Activated CD8-positive, alpha-beta memory T cell treated with anti-CD3 and anti-CD28 coated beads for 36 hours (primary cell): ENCODE data around the gene C1QTNF9B. TPM values are rescaled to one million over a fixed set of nuclear protein-coding genes. Genes with fewer than 3 reads are reported as not detected.
"Not testable (repeated sequence)": the region's sequence is repeated elsewhere in the genome, so short reads cannot be mapped to it uniquely, and the experiment has no call there.

Source experiments
- CTCF ChIA-PET: fragments of 350-600 bp; sonication (Branson Sonifier 250); formaldehyde crosslinking; loops from one replicate; lab custom pipeline; 2021; ENCODE audit warnings: antibody characterized with exemption; lab: Charles Lee
- POLR2A ChIA-PET: fragments of 350-600 bp; sonication (Branson Sonifier 250); formaldehyde crosslinking; loops from one replicate; lab custom pipeline; 2021; ENCODE audit warnings: antibody characterized with exemption; lab: Charles Lee
- total RNA-seq, 2 experiments: library from RNA; stranded (reverse); gene quantifications; one replicate each; pipeline ENCODE4 v1.2.3, GENCODE V29; 2021

The C1QTNF9B gene
- total RNA-seq, 2 experiments from 2014 or later: not detected

GRCh38 chr13:23901365-23901764 lies 4.1 kb upstream of the C1QTNF9B start:
- ChIA-PET CTCF (interaction anchor here (1.2 kb wide), 1 partner anchor 78 kb away, joined by 4 read pairs; no protein-coding TSS in a partner anchor), POLR2A (interaction anchor here (0.7 kb wide), 1 partner anchor 279 kb away, joined by 5 read pairs; no protein-coding TSS in a partner anchor)

GRCh38 chr13:23899555-23899954 lies 2.3 kb upstream of the C1QTNF9B start:
- ChIA-PET CTCF (interaction anchor here (1.0 to 1.2 kb wide), 2 partner anchors 17 to 19 kb away, joined by 3 read pairs; no protein-coding TSS in a partner anchor), POLR2A (no interaction called here)

DNA sequence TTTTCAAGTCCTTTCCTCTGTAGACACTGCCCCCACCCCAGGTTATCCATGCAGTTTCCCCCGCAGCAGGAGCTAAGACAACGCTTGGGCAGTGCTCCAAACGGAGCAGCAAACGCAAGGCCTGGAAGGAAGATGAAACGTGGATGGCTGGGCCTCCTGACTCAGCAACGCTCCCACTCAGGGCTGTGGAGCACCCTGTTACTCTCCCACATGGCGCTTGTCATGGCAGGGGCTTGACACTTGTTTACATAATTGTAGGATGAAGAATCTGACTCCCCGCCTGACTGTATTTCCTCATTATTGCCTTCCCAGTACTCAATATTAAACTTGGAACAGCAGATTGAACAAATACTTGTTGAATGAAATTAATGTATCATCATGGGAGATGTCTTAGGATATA lies 799 bp upstream of the C1QTNF9B start:
- ChIA-PET CTCF (no interaction called here), POLR2A (no interaction called here)

DNA sequence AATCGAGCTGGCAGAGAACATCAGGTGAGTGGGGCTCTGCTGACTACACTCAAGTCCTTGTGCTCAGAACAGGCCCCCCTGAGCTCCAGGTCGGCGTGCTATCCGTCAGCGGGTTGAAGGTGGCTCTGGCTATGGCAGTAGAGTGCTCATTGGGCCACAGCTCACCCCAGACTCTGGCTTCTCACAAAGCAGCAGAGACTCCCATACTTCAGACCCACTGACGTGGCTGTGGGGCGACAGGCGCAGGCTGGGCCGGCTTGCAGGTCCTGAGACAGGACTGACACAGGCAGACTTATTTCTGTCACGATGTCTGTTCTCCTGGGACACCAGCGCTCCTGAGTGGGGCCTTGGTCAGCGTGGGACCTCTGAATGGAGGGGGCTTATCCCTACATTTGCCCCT lies 2.6 kb downstream of the C1QTNF9B start:
- POLR2A ChIA-PET, CTCF ChIA-PET: not testable (repeated sequence)

DNA sequence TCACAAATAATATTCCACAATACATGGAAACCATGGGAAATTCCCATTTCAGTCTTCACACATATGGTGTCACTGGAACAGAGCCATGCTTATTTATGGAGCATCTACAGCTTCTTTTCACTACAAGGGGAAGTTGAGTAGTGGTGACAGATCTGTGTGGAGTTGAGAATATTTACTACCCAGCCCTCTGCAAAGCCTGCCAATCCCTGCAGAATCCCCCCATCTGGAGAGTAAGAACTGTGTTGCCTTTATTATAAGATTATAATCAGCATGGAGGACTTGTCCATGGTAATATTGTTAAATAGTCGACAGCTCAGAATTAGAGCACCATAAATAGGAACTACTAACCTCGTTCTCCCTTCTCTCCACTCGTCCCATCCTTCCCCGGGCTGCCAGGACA lies 3.5 kb downstream of the C1QTNF9B start:
- POLR2A ChIA-PET, CTCF ChIA-PET: not testable (repeated sequence)

DNA sequence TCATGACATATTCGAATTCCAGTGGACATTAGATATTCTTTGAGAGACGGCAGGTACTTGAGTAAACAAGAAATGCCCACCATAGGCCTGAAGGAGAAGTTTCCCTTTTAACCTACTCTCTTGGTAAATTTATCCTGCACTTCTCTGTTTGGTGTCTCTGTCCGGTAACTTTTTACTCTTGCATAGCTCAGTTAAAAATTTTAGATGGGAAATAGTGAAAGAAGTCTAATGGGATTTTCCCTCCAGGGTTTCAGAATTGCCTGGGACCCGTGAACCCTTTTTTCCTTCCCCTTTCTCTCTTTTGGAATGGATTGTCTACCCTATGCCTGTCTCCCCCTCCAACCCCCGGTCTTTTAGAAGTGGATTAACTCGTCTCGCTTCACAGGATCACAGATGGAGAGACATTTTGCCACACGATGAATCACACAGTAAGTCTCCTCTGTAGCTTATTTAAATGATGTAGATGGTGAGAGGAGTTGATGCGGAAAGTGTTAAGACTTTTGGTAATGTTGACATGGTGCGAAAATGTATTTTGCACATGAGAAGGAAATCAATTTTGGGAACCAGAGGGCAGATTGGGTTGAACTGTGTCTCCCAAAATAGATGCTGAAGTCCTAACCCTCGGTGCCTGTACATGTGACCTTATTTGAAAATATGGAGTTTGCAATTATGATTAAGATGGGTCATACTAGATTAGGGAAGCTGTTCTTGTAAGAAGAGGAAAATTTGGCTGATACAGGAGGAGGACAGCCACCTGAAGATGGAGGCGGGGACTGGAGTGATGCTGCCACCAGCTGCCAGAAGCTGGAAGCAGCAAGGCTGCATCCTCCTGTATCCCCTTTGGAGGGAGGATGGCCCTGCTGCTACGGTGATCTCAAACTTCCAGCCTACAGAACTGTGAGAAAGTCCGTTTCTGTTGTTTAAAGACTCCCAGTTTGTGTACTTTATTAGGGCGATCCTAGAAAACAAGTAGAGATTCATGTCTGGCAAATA lies 7.4 kb downstream of the C1QTNF9B start:
- CTCF ChIA-PET: interaction anchor here (1.0 to 2.3 kb wide), 4 partner anchors 14 to 192 kb away, joined by 3 to 5 read pairs (median 3); no protein-coding TSS in a partner anchor
- POLR2A ChIA-PET: interaction anchor here (0.6 kb wide), 1 partner anchor 1640 kb away, joined by 4 read pairs; no protein-coding TSS in a partner anchor

- POLR2A ChIA-PET: no interaction called here
- CTCF ChIA-PET: interaction anchor here (1.0 to 2.3 kb wide), 4 partner anchors 14 to 191 kb away, joined by 3 to 5 read pairs (median 3); no protein-coding TSS in a partner anchor
Measured at GRCh38 chr13:23888658-23889614, 8.4 kb downstream of the C1QTNF9B start, which contains the start of gene MIPEP. MIPEP (minus strand) TSS chr13:23889400; CDS start chr13:23889320, 80 bp downstream.

DNA sequence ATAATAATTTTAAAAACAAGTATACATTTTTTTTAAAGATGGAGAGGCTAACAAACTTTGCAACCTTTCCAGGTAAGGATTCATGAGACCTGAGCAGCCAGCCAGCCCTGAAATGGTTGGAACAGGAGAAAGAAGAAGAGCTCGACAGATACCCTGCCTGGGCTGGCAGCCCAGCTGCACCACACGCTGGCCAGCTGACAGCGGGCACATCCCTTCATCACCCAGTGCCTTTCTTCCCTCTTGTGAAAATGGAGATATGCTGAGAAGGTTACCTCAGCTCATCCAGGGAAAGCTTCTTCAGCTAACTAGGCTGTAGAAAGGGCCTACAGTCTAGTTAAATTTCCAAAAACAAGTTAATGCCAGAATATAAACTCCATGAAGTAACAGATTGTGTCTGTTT lies 12.9 kb downstream of the C1QTNF9B start:
- POLR2A ChIA-PET, CTCF ChIA-PET: not testable (repeated sequence)

GRCh38 chr13:23883255-23883654 lies 14.0 kb downstream of the C1QTNF9B start:
- ChIA-PET POLR2A (no interaction called here), CTCF (no interaction called here)

GRCh38 chr13:23881402-23881800 lies 15.9 kb downstream of the C1QTNF9B start:
- POLR2A ChIA-PET, CTCF ChIA-PET: not testable (repeated sequence)

GRCh38 chr13:23880493-23881401 lies 16.6 kb downstream of the C1QTNF9B start:
- POLR2A ChIA-PET, CTCF ChIA-PET: not testable (repeated sequence)

DNA sequence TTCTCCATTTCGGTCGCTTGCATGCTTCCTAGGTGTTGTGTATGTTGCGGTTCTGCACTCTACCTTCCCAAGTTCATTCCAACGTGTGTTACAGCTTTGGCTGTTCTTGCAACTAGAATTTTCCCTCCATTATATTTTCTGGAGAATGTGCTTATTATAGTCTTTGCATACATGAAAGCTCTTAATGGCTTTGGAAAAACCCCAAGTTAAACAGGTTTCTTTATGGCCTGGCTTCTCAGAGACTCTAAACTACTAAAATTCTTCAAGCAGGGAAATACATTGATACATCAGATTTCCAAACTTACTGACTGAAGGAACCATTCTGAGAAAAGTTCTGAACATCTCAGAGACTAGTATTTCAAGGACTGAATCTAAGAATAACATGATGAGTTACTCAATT lies 20.0 kb downstream of the C1QTNF9B start:
- CTCF ChIA-PET: no interaction called here
- POLR2A ChIA-PET: no interaction called here

DNA sequence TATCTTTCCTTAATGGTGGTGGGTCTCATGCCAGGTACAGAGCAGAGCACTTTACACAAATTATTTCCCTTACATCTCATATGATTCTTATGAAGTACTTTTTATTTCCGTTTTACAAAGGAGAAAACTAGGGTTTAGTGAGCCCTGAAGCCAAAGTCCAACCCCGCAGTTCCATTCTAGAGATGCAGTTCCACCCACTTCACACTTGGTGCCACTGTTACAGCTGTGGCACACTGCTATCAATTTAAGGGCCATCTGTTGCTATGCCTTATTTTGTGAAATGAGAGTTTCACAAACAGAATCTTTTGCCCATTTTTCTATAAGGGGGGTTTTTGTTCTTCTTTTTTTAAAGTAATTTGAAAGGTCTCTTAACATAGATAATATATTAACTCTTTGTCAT lies 21.0 kb downstream of the C1QTNF9B start:
- ChIA-PET CTCF (no interaction called here), POLR2A (no interaction called here)

DNA sequence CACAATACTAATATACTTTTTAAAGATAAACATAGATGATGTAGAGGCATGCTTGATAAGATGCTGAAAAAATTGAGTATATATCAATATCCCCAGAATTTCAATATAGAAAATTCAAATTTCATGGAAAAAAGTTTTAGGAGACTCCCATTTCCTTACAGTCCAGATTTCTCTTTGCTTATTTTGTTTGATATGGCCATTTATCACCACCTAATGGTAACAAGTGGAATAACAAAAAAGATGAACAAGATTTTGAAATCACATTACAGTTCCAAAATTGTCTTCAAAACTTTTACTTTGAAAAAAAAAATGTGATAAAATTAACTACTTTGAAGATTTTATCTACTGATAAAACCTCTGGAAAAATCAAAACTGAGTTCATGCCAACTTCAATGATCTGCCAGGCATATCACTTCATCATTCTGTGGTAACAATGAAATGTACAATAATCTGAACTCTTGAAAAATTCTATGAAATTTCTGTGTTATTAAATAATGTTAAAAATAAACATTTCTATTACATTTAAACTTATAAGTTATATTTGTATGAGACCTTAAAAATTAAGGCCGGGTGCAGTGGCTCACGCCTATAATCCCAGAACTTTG lies 25.6 kb downstream of the C1QTNF9B start:
- CTCF ChIA-PET: no interaction called here
- POLR2A ChIA-PET: no interaction called here

GRCh38 chr13:23870356-23871140 lies 26.8 kb downstream of the C1QTNF9B start:
- POLR2A ChIA-PET: no interaction called here
- CTCF ChIA-PET: no interaction called here

- ChIA-PET POLR2A (no interaction called here), CTCF (no interaction called here)
Measured at GRCh38 chr13:23868521-23868920, 28.8 kb downstream of the C1QTNF9B start.

GRCh38 chr13:23867027-23867491 lies 30.2 kb downstream of the C1QTNF9B start:
- ChIA-PET CTCF (no interaction called here), POLR2A (no interaction called here)
